HEK293T (cell line): Measurements from ENCODE around the gene PDE7B.

Experiments used
- BHLHE40 ChIP-seq: fragments of 450-650 bp; IDR thresholded peaks from 2 replicates; pipeline ENCODE4 v1.6.1; 2016; ENCODE audit warnings: mild to moderate bottlenecking, moderate library complexity, borderline replicate concordance
- ELF4 ChIP-seq: fragments of 450-650 bp; IDR thresholded peaks from 2 replicates; pipeline ENCODE4 v1.6.1; 2017; ENCODE audit warnings: antibody characterized with exemption
- FOXA1 ChIP-seq: fragments of 450-650 bp; IDR thresholded peaks from 2 replicates; pipeline ENCODE4 v1.6.1; 2016; ENCODE audit warnings: mild to moderate bottlenecking
- FOXK2 ChIP-seq: fragments of 450-650 bp; IDR thresholded peaks from 2 replicates; pipeline ENCODE4 v1.6.1; 2016; ENCODE audit warnings: mild to moderate bottlenecking
- LEF1 ChIP-seq: fragments of 450-650 bp; IDR thresholded peaks from 2 replicates; pipeline ENCODE4 v1.6.1; 2017; ENCODE audit warnings: mild to moderate bottlenecking, borderline replicate concordance
- NFRKB ChIP-seq: fragments of 450-650 bp; IDR thresholded peaks from 2 replicates; pipeline ENCODE4 v1.6.1; 2016; ENCODE audit warnings: mild to moderate bottlenecking, moderate library complexity
- SP1 ChIP-seq: fragments of 450-650 bp; IDR thresholded peaks from 2 replicates; pipeline ENCODE4 v1.6.1; 2017
- SUZ12 ChIP-seq: fragments of 450-650 bp; IDR thresholded peaks from 2 replicates; pipeline ENCODE4 v1.6.1; 2016; ENCODE audit warnings: mild to moderate bottlenecking
- ZNF384 ChIP-seq: fragments of 450-650 bp; IDR thresholded peaks from 2 replicates; pipeline ENCODE4 v1.6.1; 2016

GRCh38 chr6:135944120-135944519 is 92.6 kb downstream of the PDE7B start:
- no peak for TF ChIP-seq SP1
- TF ChIP-seq ZNF384 = no peak
- no peak for TF ChIP-seq LEF1
- TF ChIP-seq BHLHE40 = no peak
- no peak for TF ChIP-seq FOXK2
- TF ChIP-seq FOXA1 = no peak
- no peak for TF ChIP-seq ELF4
- no peak for TF ChIP-seq NFRKB
- no peak for TF ChIP-seq SUZ12
